Adrenal gland (tissue), 12 donors: ENCODE results near the gene RELA. TPM values are rescaled to one million over a fixed set of nuclear protein-coding genes. Genes with fewer than 3 reads are reported as not detected.

Experiments
- DNase-seq, 7 donors: peaks; one replicate each; pipeline ENCODE4 v3.0.0-alpha.2; 2019 to 2020
- H3K27ac ChIP-seq, 5 donors: fragments of 200-600 bp; sonication (generic) in 4 of 5; 1 replicate in 3 of 5; 2 replicates in 2 of 5; pipeline versions ENCODE4 v1.5.1 to v1.8.0; 2016 to 2020; ENCODE audit warnings: mild to moderate bottlenecking in 1 of 5
- H3K27me3 ChIP-seq: fragments of 200-600 bp; 2 replicates; pipeline ENCODE4 v1.8.0; 2021
- H3K36me3 ChIP-seq, 2 donors: fragments of 200-600 bp; replicated peaks in 1 of 2; 1 replicate in 1 of 2; 2 replicates in 1 of 2; pipeline versions ENCODE4 v1.5.1 to v1.8.0; 2018 to 2022
- H3K4me1 ChIP-seq, 2 donors: fragments of 200-600 bp; replicated peaks in 1 of 2; 1 replicate in 1 of 2; 2 replicates in 1 of 2; pipeline versions ENCODE4 v1.5.1 to v1.8.0; 2018 to 2021
- H3K4me3 ChIP-seq, 4 donors: fragments of 200-600 bp; sonication (generic) in 3 of 4; one replicate each; pipeline ENCODE4 v1.5.1; 2016 to 2018
- H3K9me3 ChIP-seq, 3 donors: fragments of 200-600 bp; sonication (generic) in 1 of 3; replicated peaks in 1 of 3; 1 replicate in 2 of 3; 2 replicates in 1 of 3; pipeline versions ENCODE4 v1.5.1 to v1.8.0; 2016 to 2021
- POLR2A ChIP-seq, 2 donors: fragments of 450-650 bp; IDR thresholded peaks; one replicate each; pipeline ENCODE4 v1.6.1; 2017; ENCODE audit warnings: antibody characterized with exemption in 2 of 2, mild to moderate bottlenecking in 2 of 2, moderate library complexity in 1 of 2
- WGBS, 4 donors: extraction: QIAGEN DNeasy Blood & Tissue Kit in 2 of 4; methylation state at CpG; one replicate each; pipeline versions ENCODE4 v1.1.5 to v1.1.7; 2013 to 2017; 5-methylcytosine and 5-hydroxymethylcytosine counted together
- intact Hi-C, 2 donors: fragments of 100-400 bp; cut with DNase I; formaldehyde crosslinking; loops; one replicate each; pipeline versions ENCODE4 v1.14.1 to v1.15.0; 2022 to 2023
- polyA plus RNA-seq, 3 donors: library from polyadenylated mRNA; stranded (reverse); fragments of 200-250 nt in 2 of 3; fragments of 350-450 nt in 1 of 3; fragmentation: Illumina TruSeq in 1 of 3; extraction: RNeasy Lipid Tissue Mini Kit (QIAGEN cat#74804) in 1 of 3; gene quantifications; one replicate each; pipeline ENCODE4 v1.2.3, GENCODE V29; 2013 to 2014
- total RNA-seq, 9 donors: library from RNA; depleted of rRNA in 4 of 9; stranded (reverse); fragments of >200 nt in 4 of 9; fragments of 120-200 nt in 1 of 9; fragmentation: NEBNext Ultra II Directional in 1 of 9; extraction: Animal tissue kit (Norgen Biotek cat#: 25700) in 1 of 9; gene quantifications; one replicate each; pipeline versions ENCODE4 v1.1.0 to v1.2.4, GENCODE V29; 2013 to 2023
- TF ChIP-seq, protein P1 (sequence below), 6 experiments: fragments of 450-650 bp in 4 of 6; fragments of 200-600 bp in 2 of 6; sonication (generic) in 1 of 6; IDR thresholded peaks; 1 replicate in 5 of 6; 2 replicates in 1 of 6; pipeline versions ENCODE4 v1.5.1 to v1.8.0; 2016 to 2021; ENCODE audit warnings: antibody characterized with exemption in 6 of 6, mild to moderate bottlenecking in 2 of 6, moderate library complexity in 1 of 6
- donor health status: healthy with polysubstance abuse.
- donor health status: Bipolar disorder and iron deficiency.
- donor health status: DM: yes; HTN: yes; CAD: no.
- donor health status: DM: no; HTN: no; CAD: no.
- donor health status: DM: no; HTN: no; CAD: no.
- donor health status: DM: yes; HTN: yes; CAD: no.

Gene RELA
- total and polyA plus RNA-seq, 12 donors = 19.3 to 76.2 (median 64.1) TPM

DNA sequence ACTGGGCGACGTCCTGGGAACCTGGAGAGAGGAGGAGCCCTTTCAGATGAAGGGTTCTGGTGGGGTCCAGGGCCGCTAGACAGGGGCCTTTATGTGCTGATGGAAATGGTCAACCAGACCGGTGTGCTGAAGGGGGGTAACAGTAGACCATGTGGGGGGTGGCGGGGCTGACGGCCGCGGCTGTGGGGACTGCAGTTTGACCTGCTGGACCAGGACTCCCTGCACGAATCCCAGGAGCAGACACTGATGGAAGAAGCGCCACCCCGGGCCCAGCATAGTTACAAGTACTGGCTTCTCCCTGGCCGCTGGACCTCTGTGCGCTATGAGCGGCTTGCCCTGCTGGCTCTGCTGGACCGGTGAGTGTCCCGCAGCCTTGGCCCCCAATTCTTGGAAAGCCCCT, 40.7 kb downstream of the RELA start:
- TF ChIP-seq POLR2A (IDR thresholded peaks at IDR 0.05) = no peak
- TF ChIP-seq, protein P1, sequence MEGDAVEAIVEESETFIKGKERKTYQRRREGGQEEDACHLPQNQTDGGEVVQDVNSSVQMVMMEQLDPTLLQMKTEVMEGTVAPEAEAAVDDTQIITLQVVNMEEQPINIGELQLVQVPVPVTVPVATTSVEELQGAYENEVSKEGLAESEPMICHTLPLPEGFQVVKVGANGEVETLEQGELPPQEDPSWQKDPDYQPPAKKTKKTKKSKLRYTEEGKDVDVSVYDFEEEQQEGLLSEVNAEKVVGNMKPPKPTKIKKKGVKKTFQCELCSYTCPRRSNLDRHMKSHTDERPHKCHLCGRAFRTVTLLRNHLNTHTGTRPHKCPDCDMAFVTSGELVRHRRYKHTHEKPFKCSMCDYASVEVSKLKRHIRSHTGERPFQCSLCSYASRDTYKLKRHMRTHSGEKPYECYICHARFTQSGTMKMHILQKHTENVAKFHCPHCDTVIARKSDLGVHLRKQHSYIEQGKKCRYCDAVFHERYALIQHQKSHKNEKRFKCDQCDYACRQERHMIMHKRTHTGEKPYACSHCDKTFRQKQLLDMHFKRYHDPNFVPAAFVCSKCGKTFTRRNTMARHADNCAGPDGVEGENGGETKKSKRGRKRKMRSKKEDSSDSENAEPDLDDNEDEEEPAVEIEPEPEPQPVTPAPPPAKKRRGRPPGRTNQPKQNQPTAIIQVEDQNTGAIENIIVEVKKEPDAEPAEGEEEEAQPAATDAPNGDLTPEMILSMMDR (IDR thresholded peaks at IDR 0.05) = no peak
- H3K4me1 ChIP-seq = peaks cover 0 to 6% of the 10 kb centered on the region in 2 donors
- intact Hi-C loops = no loop called here
- H3K27me3 ChIP-seq = no peaks in the 10 kb centered on the region
- DNase-seq = no peak
- H3K4me3 ChIP-seq = no peak overlapping the region
- no peak overlapping the region for H3K27ac ChIP-seq
- peaks cover 0 to 93% of the 10 kb centered on the region in 2 donors for H3K36me3 ChIP-seq
- H3K9me3 ChIP-seq = no peaks in the 10 kb centered on the region
- WGBS, 4 donors = 91 to 97% (median 95%) methylated on average over 10 to 16 of the region's 16 CpGs

DNA sequence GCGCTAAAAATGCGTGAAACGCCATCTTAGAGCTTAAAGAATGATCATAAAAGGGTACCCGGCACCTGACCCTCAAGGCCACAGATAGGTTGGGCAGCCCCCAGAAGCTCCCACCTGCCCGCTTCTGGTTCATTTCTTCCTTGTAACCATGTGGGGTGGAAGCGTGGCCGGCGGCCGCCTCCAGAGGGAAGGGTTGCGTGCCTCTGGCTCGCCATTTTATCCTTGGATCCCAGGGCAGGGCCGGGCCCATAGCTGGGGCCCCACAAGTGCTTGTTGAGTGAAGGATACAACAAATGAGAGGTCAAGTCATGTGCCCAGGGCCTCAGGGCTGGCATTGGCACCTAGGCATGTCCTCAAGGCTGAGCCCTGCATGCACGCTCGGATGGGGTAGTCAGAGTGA, 41.3 kb downstream of the RELA start:
- Histone ChIP-seq H3K27ac (no peak overlapping the region), H3K27me3 (no peaks in the 10 kb centered on the region), H3K4me1 (peaks cover 4 to 11% of the 10 kb centered on the region in 2 donors), H3K36me3 (peaks cover 0 to 87% of the 10 kb centered on the region in 2 donors), H3K4me3 (no peak overlapping the region), H3K9me3 (no peaks in the 10 kb centered on the region)
- DNase-seq = no peak
- intact Hi-C loops = no loop called here
- WGBS, 4 donors = 89 to 96% (median 93%) methylated on average over 14 of the region's 14 CpGs
- TF ChIP-seq, protein P1 (IDR thresholded peaks at IDR 0.05) = no peak
- no peak for TF ChIP-seq POLR2A (IDR thresholded peaks at IDR 0.05)

DNA sequence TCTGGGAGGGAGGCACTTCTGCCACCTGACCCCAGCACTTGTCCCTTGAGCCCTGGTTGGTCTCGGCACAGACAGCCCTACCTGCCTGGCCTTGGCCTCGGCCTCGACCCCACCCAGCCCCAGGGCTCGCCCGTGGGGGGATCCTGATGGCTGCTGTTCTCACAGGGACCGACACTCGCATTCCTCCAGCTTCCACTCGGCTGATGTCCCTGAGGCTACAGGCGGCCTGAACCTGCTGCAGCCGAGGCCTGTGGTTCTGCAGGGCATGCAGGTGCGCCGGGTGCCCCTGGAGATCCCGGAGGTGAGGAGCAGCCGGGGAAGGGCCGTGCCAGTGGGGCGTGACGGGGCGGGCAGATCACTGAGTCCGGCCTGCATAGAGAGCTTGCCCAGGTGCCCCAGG, 42.0 kb downstream of the RELA start:
- H3K9me3 ChIP-seq = no peaks in the 10 kb centered on the region
- no peak for DNase-seq
- H3K36me3 ChIP-seq = peaks cover 0 to 79% of the 10 kb centered on the region in 2 donors
- TF ChIP-seq, protein P1 (IDR thresholded peaks at IDR 0.05) = no peak
- TF ChIP-seq POLR2A (IDR thresholded peaks at IDR 0.05) = no peak
- H3K27me3 ChIP-seq = no peaks in the 10 kb centered on the region
- peaks cover 8 to 13% of the 10 kb centered on the region in 2 donors for H3K4me1 ChIP-seq
- H3K27ac ChIP-seq = no peak overlapping the region
- intact Hi-C loops = no loop called here
- 88 to 97% (median 94%) methylated on average over 5 to 19 of the region's 19 CpGs for WGBS, 4 donors
- no peak overlapping the region for H3K4me3 ChIP-seq

DNA sequence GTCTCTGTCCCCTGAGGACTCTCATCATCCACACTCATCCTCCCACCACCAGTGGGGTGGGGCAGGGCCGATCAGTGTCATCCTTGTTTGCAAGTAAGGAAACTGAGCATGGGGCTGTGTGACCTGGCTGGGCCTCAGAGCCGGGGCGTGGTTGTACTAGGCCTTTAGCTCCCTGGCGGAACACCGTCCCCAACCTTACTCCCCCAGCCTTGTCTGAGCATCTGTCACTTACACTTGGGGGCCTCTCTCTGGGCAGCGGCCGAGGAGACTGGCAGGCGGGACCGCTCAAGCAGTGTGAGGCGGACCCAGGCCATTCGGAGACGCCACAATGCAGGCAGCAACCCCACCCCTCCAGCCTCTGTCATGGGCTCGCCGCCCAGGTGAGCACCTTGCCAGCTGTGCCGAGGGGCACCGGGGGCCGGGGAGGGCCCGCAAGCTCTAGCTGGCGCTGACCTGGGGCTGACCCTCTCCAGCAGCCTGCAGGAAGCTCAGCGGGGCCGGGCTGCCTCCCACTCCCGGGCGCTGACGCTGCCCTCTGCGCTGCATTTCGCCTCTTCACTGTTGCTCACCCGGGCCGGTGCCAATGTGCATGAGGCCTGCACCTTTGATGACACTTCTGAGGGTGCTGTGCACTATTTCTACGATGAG, 43.3 kb downstream of the RELA start:
- peak in 1 of 7 donors; percentile 27 for DNase-seq
- intact Hi-C loops = no loop called here
- Histone ChIP-seq H3K27ac (no peak overlapping the region), H3K4me3 (no peak overlapping the region), H3K27me3 (no peaks in the 10 kb centered on the region), H3K4me1 (peaks cover 8 to 13% of the 10 kb centered on the region in 2 donors), H3K36me3 (peaks cover 0 to 67% of the 10 kb centered on the region in 2 donors), H3K9me3 (no peaks in the 10 kb centered on the region)
- TF ChIP-seq POLR2A (IDR thresholded peaks at IDR 0.05) = no peak
- TF ChIP-seq, protein P1 (IDR thresholded peaks at IDR 0.05) = no peak
- 73 to 93% (median 91%) methylated on average over 2 to 29 of the region's 29 CpGs for WGBS, 4 donors
